ENCODE data around the gene ZNF654. TPM values are rescaled to one million over a fixed set of nuclear protein-coding genes. Genes with fewer than 3 reads are reported as not detected.

ZNF654 gene
- total and polyA plus RNA-seq, 2 of the 13 experiments (the other 11 are each of a cell fraction or from before 2014, with no cell fraction given) = 1.8 to 4.1 TPM

- TF ChIP-seq, protein P1, sequence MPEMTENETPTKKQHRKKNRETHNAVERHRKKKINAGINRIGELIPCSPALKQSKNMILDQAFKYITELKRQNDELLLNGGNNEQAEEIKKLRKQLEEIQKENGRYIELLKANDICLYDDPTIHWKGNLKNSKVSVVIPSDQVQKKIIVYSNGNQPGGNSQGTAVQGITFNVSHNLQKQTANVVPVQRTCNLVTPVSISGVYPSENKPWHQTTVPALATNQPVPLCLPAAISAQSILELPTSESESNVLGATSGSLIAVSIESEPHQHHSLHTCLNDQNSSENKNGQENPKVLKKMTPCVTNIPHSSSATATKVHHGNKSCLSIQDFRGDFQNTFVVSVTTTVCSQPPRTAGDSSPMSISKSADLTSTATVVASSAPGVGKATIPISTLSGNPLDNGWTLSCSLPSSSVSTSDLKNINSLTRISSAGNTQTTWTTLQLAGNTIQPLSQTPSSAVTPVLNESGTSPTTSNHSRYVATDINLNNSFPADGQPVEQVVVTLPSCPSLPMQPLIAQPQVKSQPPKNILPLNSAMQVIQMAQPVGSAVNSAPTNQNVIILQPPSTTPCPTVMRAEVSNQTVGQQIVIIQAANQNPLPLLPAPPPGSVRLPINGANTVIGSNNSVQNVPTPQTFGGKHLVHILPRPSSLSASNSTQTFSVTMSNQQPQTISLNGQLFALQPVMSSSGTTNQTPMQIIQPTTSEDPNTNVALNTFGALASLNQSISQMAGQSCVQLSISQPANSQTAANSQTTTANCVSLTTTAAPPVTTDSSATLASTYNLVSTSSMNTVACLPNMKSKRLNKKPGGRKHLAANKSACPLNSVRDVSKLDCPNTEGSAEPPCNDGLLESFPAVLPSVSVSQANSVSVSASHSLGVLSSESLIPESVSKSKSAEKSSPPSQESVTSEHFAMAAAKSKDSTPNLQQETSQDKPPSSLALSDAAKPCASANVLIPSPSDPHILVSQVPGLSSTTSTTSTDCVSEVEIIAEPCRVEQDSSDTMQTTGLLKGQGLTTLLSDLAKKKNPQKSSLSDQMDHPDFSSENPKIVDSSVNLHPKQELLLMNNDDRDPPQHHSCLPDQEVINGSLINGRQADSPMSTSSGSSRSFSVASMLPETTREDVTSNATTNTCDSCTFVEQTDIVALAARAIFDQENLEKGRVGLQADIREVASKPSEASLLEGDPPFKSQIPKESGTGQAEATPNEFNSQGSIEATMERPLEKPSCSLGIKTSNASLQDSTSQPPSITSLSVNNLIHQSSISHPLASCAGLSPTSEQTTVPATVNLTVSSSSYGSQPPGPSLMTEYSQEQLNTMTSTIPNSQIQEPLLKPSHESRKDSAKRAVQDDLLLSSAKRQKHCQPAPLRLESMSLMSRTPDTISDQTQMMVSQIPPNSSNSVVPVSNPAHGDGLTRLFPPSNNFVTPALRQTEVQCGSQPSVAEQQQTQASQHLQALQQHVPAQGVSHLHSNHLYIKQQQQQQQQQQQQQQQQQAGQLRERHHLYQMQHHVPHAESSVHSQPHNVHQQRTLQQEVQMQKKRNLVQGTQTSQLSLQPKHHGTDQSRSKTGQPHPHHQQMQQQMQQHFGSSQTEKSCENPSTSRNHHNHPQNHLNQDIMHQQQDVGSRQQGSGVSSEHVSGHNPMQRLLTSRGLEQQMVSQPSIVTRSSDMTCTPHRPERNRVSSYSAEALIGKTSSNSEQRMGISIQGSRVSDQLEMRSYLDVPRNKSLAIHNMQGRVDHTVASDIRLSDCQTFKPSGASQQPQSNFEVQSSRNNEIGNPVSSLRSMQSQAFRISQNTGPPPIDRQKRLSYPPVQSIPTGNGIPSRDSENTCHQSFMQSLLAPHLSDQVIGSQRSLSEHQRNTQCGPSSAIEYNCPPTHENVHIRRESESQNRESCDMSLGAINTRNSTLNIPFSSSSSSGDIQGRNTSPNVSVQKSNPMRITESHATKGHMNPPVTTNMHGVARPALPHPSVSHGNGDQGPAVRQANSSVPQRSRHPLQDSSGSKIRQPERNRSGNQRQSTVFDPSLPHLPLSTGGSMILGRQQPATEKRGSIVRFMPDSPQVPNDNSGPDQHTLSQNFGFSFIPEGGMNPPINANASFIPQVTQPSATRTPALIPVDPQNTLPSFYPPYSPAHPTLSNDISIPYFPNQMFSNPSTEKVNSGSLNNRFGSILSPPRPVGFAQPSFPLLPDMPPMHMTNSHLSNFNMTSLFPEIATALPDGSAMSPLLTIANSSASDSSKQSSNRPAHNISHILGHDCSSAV (CRISPR knock-in tag; IDR thresholded peaks at IDR 0.05; ENCODE audit: borderline replicate concordance) = no peak
- TF ChIP-seq GPN1 (CRISPR knock-in tag; IDR thresholded peaks at IDR 0.05; ENCODE audit: borderline replicate concordance) = no peak
- TF ChIP-seq ZBTB43 (CRISPR knock-in tag; conservative IDR thresholded peaks at IDR 0.05) = no peak
- TF ChIP-seq FOXP4 (CRISPR knock-in tag; IDR thresholded peaks at IDR 0.05) = peak; percentile 57; the same call in 1 of the 2 replicates
- TF ChIP-seq E2F1 (CRISPR knock-in tag; IDR thresholded peaks at IDR 0.05) = peak; percentile 50; the same call in 1 of the 2 replicates
- no peak for TF ChIP-seq SNAPC5 (CRISPR knock-in tag; IDR thresholded peaks at IDR 0.05; ENCODE audit: borderline replicate concordance)
- TF ChIP-seq, protein P2, sequence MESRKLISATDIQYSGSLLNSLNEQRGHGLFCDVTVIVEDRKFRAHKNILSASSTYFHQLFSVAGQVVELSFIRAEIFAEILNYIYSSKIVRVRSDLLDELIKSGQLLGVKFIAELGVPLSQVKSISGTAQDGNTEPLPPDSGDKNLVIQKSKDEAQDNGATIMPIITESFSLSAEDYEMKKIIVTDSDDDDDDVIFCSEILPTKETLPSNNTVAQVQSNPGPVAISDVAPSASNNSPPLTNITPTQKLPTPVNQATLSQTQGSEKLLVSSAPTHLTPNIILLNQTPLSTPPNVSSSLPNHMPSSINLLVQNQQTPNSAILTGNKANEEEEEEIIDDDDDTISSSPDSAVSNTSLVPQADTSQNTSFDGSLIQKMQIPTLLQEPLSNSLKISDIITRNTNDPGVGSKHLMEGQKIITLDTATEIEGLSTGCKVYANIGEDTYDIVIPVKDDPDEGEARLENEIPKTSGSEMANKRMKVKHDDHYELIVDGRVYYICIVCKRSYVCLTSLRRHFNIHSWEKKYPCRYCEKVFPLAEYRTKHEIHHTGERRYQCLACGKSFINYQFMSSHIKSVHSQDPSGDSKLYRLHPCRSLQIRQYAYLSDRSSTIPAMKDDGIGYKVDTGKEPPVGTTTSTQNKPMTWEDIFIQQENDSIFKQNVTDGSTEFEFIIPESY (CRISPR knock-in tag; IDR thresholded peaks at IDR 0.05) = no peak
- TF ChIP-seq ZNF883 (CRISPR knock-in tag; IDR thresholded peaks at IDR 0.05; ENCODE audit: not compliant biosample characterization) = peak; percentile 52
- peak; percentile 71 for TF ChIP-seq ETV5 (CRISPR knock-in tag; IDR thresholded peaks at IDR 0.05; ENCODE audit: borderline replicate concordance)
- TF ChIP-seq ATM (IDR thresholded peaks at IDR 0.05; ENCODE audit: borderline replicate concordance) = no peak
- no peak; the same call in 1 of the 2 replicates for TF ChIP-seq PHF20 (CRISPR knock-in tag; IDR thresholded peaks at IDR 0.05)
- TF ChIP-seq KLF6 (CRISPR knock-in tag; IDR thresholded peaks at IDR 0.05) = no peak; the same call in none of the 2 replicates
Observed at GRCh38 chr3:88058581-88059379, at the start of gene ZNF654, which contains the start of gene CGGBP1 (continued).

All from HepG2 (cell line).